Activated naive CD4-positive, alpha-beta T cell treated with anti-CD3 and anti-CD28 coated beads for 36 hours (primary cell): ENCODE data around the gene NTN3. TPM values are rescaled to one million over a fixed set of nuclear protein-coding genes. Genes with fewer than 3 reads are reported as not detected.
"Not testable (repeated sequence)": the region's sequence is repeated elsewhere in the genome, so short reads cannot be mapped to it uniquely, and the experiment has no call there.

Experiments
- CTCF ChIA-PET: fragments of 350-600 bp; sonication (Branson Sonifier 250); formaldehyde crosslinking; loops from one replicate; lab custom pipeline; 2021; ENCODE audit warnings: antibody characterized with exemption; lab: Charles Lee
- DNase-seq: peaks from one replicate; pipeline ENCODE4 v3.0.0-alpha.2; 2020
- H3K27ac Mint-ChIP-seq: one replicate; pipeline ENCODE4 v1.8.0; 2021; ENCODE audit warnings: mild to moderate bottlenecking, mixed read lengths
- H3K27me3 Mint-ChIP-seq: one replicate; pipeline ENCODE4 v1.8.0; 2021; ENCODE audit warnings: low read depth, mixed read lengths
- H3K36me3 Mint-ChIP-seq: one replicate; pipeline ENCODE4 v1.8.0; 2021; ENCODE audit warnings: low read depth, mixed read lengths
- H3K4me1 Mint-ChIP-seq: one replicate; pipeline ENCODE4 v1.8.0; 2021; ENCODE audit warnings: low read depth, mixed read lengths
- H3K4me3 Mint-ChIP-seq: one replicate; pipeline ENCODE4 v1.8.0; 2021; ENCODE audit warnings: mild to moderate bottlenecking, moderate library complexity, mixed read lengths
- H3K9me3 Mint-ChIP-seq: one replicate; pipeline ENCODE4 v1.8.0; 2021; ENCODE audit warnings: mixed read lengths
- intact Hi-C: fragments of 100-400 bp; cut with micrococcal nuclease; formaldehyde crosslinking; loops from one replicate; pipeline ENCODE4 v1.15.1; 2023
- total RNA-seq, 2 experiments: library from RNA; stranded (reverse); gene quantifications; one replicate each; pipeline ENCODE4 v1.2.3, GENCODE V29; 2021

NTN3 gene
- total RNA-seq, 2 experiments from 2014 or later = not detected

DNA sequence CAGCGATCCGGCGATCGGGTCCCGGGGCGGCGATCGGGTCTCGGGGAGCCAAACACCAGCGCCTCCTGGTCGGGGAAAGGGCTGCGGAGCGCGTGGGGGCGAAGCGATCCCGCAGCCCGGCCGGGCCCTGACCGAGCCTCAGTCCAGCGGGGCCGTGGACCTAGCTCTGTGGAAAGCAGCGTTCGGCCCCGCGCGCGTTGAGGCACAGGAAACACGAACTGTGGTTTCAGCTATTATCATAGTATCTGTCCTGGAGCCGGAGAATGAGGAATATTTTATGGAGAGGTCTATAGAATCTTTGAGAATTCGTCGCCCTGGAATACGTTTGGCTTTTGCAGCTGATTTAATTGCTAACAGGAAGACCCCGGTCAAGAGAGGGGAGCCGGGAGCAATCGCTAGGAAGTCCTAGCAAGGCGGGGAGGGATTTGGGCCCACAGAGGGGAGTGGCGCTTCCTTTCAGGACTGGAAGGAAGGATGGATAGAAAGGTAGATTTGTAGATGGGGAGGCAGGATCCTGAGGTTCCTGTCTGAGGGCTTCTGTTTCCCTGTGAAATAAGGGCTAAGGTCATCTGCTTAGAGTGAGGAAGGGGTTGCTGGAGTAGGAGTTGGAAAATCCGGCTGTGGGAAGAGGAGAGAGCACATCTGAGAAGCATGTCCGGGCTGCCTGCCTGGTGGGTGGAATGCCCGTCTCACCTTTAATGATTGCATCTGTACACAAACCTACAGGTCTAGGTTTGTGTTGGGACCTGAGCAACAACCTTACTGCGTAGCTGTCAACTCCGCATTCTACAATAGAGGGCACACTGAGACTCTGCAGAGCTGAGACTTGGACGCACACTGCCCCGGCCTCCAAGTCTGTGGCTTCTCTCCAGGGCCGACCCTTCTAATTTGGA is 41.1 kb upstream of the NTN3 start:
- H3K36me3 Mint-ChIP-seq = peaks cover 42% of the 10 kb centered on the region
- H3K4me3 Mint-ChIP-seq = peak overlapping the region; percentile 94
- intact Hi-C loops = loop anchor here (1.0 to 10.0 kb wide), 7 partner anchors 42 to 275 kb away; partner anchors contain the start of genes ATP6V0C, BRICD5, NTN3 and PGP
- CTCF ChIA-PET = interaction anchor here (0.6 kb wide), 1 partner anchor 12 kb away, joined by 3 read pairs; no protein-coding TSS in a partner anchor
- peak overlapping the region; percentile 26 for H3K27ac Mint-ChIP-seq
- DNase-seq = no peak
- H3K4me1 Mint-ChIP-seq = peaks cover 16% of the 10 kb centered on the region
- no peaks in the 10 kb centered on the region for H3K9me3 Mint-ChIP-seq
- H3K27me3 Mint-ChIP-seq = peaks cover 4% of the 10 kb centered on the region

DNA sequence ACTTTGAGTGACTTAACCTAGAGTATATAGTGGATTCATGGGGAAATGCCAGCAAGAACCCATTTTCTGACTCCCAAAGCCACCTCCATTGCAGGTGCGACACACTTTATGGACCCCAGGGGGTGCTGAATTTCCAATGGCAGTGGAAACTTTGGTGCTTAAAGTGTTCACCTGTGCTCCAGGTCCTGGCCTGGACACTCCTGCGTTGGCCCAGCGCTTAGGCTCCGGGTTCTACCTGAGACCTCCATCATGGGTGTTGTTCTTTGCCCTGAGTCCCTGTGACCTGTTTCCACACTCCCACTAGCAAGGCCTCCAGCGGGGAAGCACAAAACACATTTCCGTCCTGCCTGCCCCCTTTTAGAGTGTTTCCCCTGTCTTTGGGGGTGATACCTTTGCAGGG is 38.8 kb upstream of the NTN3 start:
- Mint-ChIP-seq H3K9me3 (no peaks in the 10 kb centered on the region), H3K4me3 (no peak overlapping the region), H3K27me3 (peaks cover 4% of the 10 kb centered on the region), H3K36me3 (peaks cover 59% of the 10 kb centered on the region), H3K27ac (no peak overlapping the region), H3K4me1 (peaks cover 16% of the 10 kb centered on the region)
- intact Hi-C loops = no loop called here
- DNase-seq = no peak
- CTCF ChIA-PET = interaction anchor here (1.1 kb wide), 1 partner anchor 69 kb away, joined by 3 read pairs; no protein-coding TSS in a partner anchor

DNA sequence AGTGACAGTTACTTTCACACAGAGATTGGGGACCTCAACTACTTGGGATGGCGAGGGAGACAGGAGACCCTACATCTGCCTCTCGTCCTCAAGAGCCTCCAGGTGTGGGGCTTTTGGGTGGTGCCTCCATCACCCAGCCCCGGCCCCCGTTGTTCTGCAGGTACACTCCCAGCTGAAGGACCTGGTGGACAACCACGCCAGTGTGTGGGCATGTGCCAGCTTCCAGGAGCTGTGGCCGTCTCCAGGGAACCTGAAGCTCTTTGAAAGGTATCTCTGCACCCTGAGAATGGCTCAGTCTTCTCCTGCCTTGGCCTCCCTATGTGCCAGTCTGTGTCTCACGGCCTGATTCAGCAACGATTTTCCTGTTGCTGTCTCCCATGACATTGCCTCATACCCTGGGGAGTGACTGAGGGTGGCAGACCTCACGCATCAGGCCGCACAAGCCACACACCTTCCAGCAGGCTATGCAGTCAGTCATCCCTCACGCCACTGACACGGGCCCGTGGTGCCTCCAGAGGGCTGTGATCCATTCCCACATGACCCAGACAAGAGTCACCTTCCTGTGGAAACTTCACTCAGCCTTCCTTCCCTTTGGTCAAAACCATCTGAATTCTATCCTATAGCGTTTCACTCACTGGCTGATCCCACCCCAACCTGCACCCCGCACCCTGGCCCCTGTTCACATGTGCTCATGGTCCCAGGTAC is 38.1 kb upstream of the NTN3 start:
- H3K27me3 Mint-ChIP-seq = peaks cover 4% of the 10 kb centered on the region
- no peak overlapping the region for H3K27ac Mint-ChIP-seq
- H3K4me3 Mint-ChIP-seq = no peak overlapping the region
- DNase-seq = no peak
- H3K4me1 Mint-ChIP-seq = peaks cover 16% of the 10 kb centered on the region
- CTCF ChIA-PET = interaction anchor here (1.1 kb wide), 1 partner anchor 68 kb away, joined by 3 read pairs; no protein-coding TSS in a partner anchor
- H3K36me3 Mint-ChIP-seq = peaks cover 64% of the 10 kb centered on the region
- intact Hi-C loops = no loop called here
- no peaks in the 10 kb centered on the region for H3K9me3 Mint-ChIP-seq

DNA sequence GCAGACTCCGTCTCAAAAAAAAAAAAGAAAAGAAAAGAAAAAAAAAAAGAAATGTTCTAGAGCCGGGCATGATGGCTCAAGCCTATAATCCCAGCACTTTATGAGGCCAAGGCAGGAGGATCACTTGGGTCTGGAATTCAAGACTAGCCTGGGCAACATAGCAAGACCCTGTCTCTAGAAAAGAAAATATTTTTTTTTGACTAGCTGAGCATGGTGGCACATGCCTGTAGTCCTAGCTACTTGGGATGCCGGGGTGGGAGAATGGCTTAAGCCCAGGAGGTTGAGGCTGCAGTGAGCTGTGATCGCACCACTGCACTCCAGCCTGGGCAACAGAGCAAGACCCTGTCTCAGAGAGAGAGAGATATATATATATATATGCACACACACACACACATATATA is 35.9 kb upstream of the NTN3 start:
- H3K4me3 Mint-ChIP-seq, H3K27ac Mint-ChIP-seq, intact Hi-C loops, DNase-seq, H3K27me3 Mint-ChIP-seq, H3K9me3 Mint-ChIP-seq: not testable (repeated sequence)
- peaks cover 70% of the 10 kb centered on the region for H3K36me3 Mint-ChIP-seq
- CTCF ChIA-PET = interaction anchor here (0.6 kb wide), 2 partner anchors 39 to 485 kb away, joined by 3 read pairs; no protein-coding TSS in a partner anchor
- H3K4me1 Mint-ChIP-seq = peaks cover 13% of the 10 kb centered on the region

DNA sequence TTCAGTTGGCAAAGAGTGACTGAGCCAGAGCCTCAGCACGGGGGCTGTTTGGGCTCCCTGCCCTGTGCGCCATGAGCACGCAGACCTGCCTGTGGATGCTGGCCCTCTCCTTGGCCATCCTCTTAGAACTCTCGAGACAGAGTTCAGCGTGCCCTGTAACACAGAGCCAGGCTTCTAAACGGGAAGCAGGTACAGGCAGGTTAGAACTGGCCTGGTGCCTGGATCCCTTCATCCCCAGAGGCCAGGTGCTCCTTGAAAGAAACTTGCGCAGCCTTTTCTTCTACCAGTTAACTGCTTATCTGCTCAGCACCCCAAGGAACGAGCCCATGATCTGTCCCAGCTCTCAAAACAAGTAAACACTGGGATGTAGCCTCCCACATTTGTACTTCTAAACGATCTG is 35.0 kb upstream of the NTN3 start:
- Mint-ChIP-seq H3K36me3 (peaks cover 64% of the 10 kb centered on the region), H3K4me3 (no peak overlapping the region), H3K4me1 (peaks cover 6% of the 10 kb centered on the region), H3K27ac (no peak overlapping the region), H3K27me3 (no peaks in the 10 kb centered on the region), H3K9me3 (no peaks in the 10 kb centered on the region)
- CTCF ChIA-PET = no interaction called here
- no peak for DNase-seq
- intact Hi-C loops = no loop called here

DNA sequence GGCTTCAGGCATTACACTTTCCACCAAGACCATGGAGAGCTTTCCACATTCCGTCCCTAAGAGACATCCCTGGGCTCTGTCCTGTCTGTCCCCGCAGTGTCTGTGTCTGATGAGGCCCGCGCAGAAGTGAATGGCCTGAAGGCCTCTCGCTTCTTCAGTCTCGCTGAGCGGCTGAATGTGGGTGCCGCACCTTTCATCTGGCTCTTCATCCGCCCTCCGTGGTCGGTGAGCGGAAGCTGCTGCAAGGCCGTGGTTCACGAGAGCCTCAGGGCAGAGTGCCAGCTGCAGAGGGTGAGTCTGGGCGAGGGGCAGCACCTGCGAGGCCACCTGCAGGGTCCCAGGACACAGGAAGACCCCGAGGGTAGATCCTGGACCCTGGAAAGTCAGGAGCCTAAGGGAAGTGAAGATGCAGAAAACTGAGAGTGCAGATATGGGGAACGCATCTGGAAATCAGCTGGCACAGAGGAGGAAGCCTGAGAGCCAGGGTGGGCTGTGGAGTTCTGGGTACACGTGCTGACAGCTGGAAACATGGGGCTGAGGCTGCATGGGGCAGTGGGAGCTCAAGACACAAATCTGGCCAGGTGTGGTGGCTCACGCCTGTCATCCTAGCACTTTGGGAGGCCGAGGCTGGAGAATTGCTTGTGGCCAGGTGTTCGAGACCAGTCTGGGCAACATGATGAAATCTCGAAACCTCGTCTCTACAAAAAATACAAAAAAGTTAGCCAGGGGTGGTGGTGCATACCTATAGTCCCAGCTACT is 33.9 kb upstream of the NTN3 start:
- peaks cover 59% of the 10 kb centered on the region for H3K36me3 Mint-ChIP-seq
- CTCF ChIA-PET = interaction anchor here (0.5 kb wide), 1 partner anchor 145 kb away, joined by 5 read pairs; no protein-coding TSS in a partner anchor
- H3K27ac Mint-ChIP-seq = no peak overlapping the region
- H3K4me1 Mint-ChIP-seq = peaks cover 6% of the 10 kb centered on the region
- H3K9me3 Mint-ChIP-seq = no peaks in the 10 kb centered on the region
- intact Hi-C loops = no loop called here
- DNase-seq = peak; percentile 2
- no peaks in the 10 kb centered on the region for H3K27me3 Mint-ChIP-seq
- H3K4me3 Mint-ChIP-seq = no peak overlapping the region

DNA sequence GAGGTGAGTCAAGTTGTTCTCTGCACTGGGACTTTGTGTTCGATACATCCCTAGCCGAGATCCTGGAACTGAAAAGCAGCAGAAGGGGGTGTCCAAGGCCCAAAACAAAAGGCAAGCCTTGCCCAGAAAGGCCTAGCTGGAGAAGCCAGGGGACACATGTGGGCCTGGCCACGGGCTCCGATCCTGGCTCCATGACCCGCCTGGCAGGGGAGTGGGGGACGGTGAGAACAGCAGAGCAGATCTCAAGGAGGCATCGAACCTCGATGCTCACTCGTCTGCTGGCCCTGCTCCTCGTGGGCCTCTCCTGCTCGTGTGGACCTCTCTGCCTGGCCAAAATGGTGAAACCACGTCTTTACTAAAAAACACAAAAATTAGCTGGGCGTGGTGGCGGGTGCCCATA is 33.0 kb upstream of the NTN3 start:
- CTCF ChIA-PET = no interaction called here
- intact Hi-C loops = no loop called here
- Mint-ChIP-seq H3K36me3 (peaks cover 51% of the 10 kb centered on the region), H3K27me3 (no peaks in the 10 kb centered on the region), H3K4me3 (no peak overlapping the region), H3K9me3 (no peaks in the 10 kb centered on the region), H3K4me1 (peaks cover 6% of the 10 kb centered on the region), H3K27ac (no peak overlapping the region)
- DNase-seq = no peak

DNA sequence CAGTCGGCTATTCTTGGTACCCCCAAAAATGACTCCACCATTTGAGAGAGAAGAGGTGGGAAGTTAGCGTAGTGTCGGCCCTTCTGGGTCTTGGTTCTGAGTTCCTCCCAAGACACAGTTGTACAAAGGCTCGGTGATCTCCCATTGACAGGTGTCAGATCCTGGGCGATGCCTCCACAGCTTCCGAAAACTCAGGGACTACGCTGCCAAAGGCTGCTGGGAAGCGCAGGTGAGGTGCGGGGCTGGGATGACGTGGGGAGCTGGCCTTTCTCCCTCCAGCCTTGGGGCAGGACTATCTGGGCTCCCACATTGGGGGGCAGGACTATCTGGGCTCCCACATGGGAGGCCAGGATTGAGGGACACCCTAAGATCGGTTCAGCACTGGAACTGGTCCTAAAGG is 31.5 kb upstream of the NTN3 start:
- no peak overlapping the region for H3K4me3 Mint-ChIP-seq
- no peaks in the 10 kb centered on the region for H3K9me3 Mint-ChIP-seq
- CTCF ChIA-PET = no interaction called here
- H3K4me1 Mint-ChIP-seq = peaks cover 6% of the 10 kb centered on the region
- no peak overlapping the region for H3K27ac Mint-ChIP-seq
- peaks cover 44% of the 10 kb centered on the region for H3K36me3 Mint-ChIP-seq
- H3K27me3 Mint-ChIP-seq = no peaks in the 10 kb centered on the region
- DNase-seq = no peak
- intact Hi-C loops = no loop called here

DNA sequence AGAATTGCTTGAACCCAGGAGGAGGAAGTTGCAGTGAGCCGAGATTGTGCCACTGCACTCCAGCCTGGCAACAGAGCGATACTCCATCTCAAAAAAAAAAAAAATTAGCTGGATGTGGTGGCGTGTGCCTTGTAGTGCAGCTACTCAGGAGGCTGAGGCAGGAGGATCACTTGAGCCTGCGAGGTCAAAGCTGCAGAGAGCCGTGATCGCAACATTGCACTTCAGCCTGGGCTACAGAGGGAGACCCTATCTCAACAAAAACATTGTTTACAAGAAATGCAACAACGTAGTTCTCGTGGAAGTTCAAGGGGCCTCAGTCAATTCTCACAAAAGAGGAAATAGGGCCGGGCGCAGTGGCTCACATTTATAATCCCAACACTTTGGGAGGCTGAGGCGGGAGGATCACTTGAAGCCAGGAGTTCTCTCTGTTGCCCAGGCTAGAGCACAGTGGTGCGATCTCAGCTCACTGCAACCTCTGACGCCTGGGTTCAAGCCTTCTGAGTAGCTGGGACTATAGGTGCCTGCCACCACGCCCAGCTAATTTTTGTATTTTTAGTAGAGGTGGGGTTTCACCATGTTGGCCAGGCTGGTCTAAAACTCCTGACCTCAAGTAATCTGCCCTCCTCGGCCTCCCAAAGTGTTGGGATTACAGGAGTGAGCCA is 29.8 kb upstream of the NTN3 start:
- H3K9me3 Mint-ChIP-seq, intact Hi-C loops, DNase-seq, H3K4me3 Mint-ChIP-seq, H3K27me3 Mint-ChIP-seq, H3K4me1 Mint-ChIP-seq, H3K27ac Mint-ChIP-seq: not testable (repeated sequence)
- peaks cover 46% of the 10 kb centered on the region for H3K36me3 Mint-ChIP-seq
- CTCF ChIA-PET = interaction anchor here (0.7 to 1.6 kb wide), 2 partner anchors 9 to 16 kb away, joined by 3 to 4 read pairs; no protein-coding TSS in a partner anchor

DNA sequence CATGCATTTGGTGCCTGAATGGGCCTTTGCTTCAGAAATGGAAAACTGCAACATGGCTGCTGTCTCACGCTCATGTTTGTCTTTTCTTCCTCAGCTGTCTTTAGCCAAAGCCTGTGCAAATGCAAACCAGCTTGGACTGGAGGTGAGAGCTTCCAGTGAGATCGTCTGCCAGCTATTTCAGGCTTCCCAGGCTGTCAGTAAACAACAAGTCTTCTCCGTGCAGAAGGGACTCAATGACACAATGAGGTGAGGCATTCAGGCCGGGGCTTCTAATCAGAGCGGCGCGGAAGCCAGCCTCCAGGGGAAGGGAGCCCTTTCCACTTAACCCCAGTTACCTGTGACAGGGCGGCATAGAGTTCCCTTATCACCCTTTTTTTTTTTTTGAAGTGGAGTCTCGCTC is 27.5 kb upstream of the NTN3 start:
- H3K4me3 Mint-ChIP-seq = no peak overlapping the region

DNA sequence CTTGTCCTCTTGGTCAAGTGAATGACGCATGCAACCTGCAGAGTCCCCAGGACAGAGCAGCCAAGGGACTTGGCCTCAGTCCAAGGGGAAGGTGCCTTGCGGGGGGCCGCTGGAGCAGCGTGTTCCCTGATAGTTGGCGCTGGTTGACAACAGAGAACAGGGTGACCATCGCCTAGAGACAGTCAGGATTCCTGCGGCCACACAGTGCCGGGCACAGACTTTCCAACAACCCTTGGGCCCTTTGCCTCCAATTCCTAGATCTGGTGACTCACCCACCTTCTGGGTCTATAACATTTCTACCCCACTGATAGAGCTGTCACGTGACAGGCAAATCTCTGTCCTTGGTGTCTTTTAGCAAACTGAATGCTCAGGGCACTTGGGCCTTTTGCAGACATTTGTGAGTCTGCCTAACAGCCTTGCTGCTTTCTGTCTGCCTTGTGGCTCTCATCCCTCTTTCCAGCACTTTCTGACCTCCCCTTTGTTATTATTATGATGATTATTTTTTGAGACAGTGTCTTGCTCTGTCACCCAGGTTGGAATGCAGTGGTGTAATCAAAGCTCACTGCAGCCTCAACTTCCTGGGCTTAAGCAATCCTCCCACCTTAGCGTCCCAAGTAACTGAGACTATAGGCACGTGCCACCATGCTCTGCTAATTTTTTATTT is 23.0 kb upstream of the NTN3 start:
- peaks cover 39% of the 10 kb centered on the region for H3K36me3 Mint-ChIP-seq
- intact Hi-C loops = no loop called here
- CTCF ChIA-PET = no interaction called here

More for the DNA sequence above, 27.5 kb upstream of the NTN3 start:
- H3K4me1 Mint-ChIP-seq = peaks cover 6% of the 10 kb centered on the region
- no peaks in the 10 kb centered on the region for H3K9me3 Mint-ChIP-seq
- DNase-seq = no peak
- CTCF ChIA-PET = interaction anchor here (0.6 kb wide), 1 partner anchor 79 kb away, joined by 4 read pairs; no protein-coding TSS in a partner anchor
- no peak overlapping the region for H3K27ac Mint-ChIP-seq
- H3K27me3 Mint-ChIP-seq = no peaks in the 10 kb centered on the region
- intact Hi-C loops = no loop called here
- H3K36me3 Mint-ChIP-seq = peaks cover 36% of the 10 kb centered on the region

More for the DNA sequence above, 23.0 kb upstream of the NTN3 start:
- no peak for DNase-seq
- H3K4me3 Mint-ChIP-seq = no peak overlapping the region
- no peaks in the 10 kb centered on the region for H3K9me3 Mint-ChIP-seq
- no peaks in the 10 kb centered on the region for H3K27me3 Mint-ChIP-seq
- H3K4me1 Mint-ChIP-seq = no peaks in the 10 kb centered on the region
- no peak overlapping the region for H3K27ac Mint-ChIP-seq
